GM23248 (cell line): ENCODE data around the gene PTPRF.

Experiments used
- EZH2 ChIP-seq: fragments of 200-600 bp; sonication (generic); IDR thresholded peaks from 2 replicates; pipeline ENCODE4 v1.6.1; 2018; ENCODE audit warnings: antibody characterized with exemption, mild to moderate bottlenecking; ENCODE audit not compliant: insufficient read depth, poor library complexity, severe bottlenecking
- EZH2phosphoT487 ChIP-seq: fragments of 200-600 bp; sonication (generic); IDR thresholded peaks from 2 replicates; pipeline ENCODE4 v1.6.1; 2018; ENCODE audit warnings: antibody characterized with exemption, moderate library complexity, mild to moderate bottlenecking, low read depth; ENCODE audit not compliant: insufficient read depth

- TF ChIP-seq EZH2, result no peak
- TF ChIP-seq EZH2phosphoT487, result no peak
Observed at GRCh38 chr1:43507296-43508295, 23.1 kb upstream of the PTPRF start.
